ENCODE measurements around the gene MYEOV.

GRCh38 chr11:69300120-69301060, 6.4 kb downstream of the MYEOV start:
- TF ChIP-seq CTCF (optimal IDR thresholded peaks at IDR 0.05 in 1 of 3, IDR thresholded peaks at IDR 0.05 in 1 of 3, conservative IDR thresholded peaks at IDR 0.05 in 1 of 3; ENCODE audit: extremely low read depth in 1 of 3, insufficient read depth in 2 of 3, low read length in 3 of 3), result no peak
- TF ChIP-seq EZH2 (IDR thresholded peaks at IDR 0.05; ENCODE audit: low read length), result no peak

Data from keratinocyte (primary cell).